T-helper 2 cell treated with Interferon-gamma antibody and Interleukin-4, amounts not matched to agents 5 μg/mL and 100 μg/mL, for 36 hours (primary cell): Measurements from ENCODE around the gene KIAA1328.
"Not testable (repeated sequence)": the region's sequence is repeated elsewhere in the genome, so short reads cannot be mapped to it uniquely, and the experiment has no call there.

ENCODE experiments used
- DNase-seq: peaks from one replicate; pipeline ENCODE4 v3.0.0; 2021; ENCODE audit warnings: low spot score
- H3K27ac Mint-ChIP-seq: one replicate; pipeline ENCODE4 v1.8.0; 2021; ENCODE audit warnings: mild to moderate bottlenecking, mixed read lengths
- H3K27me3 Mint-ChIP-seq: one replicate; pipeline ENCODE4 v1.8.0; 2021; ENCODE audit warnings: low read depth, mixed read lengths
- H3K36me3 Mint-ChIP-seq: one replicate; pipeline ENCODE4 v1.8.0; 2021; ENCODE audit warnings: low read depth, mixed read lengths
- H3K4me1 Mint-ChIP-seq: one replicate; pipeline ENCODE4 v1.8.0; 2021; ENCODE audit warnings: low read depth, mixed read lengths
- H3K4me3 Mint-ChIP-seq: one replicate; pipeline ENCODE4 v1.8.0; 2022; ENCODE audit warnings: mild to moderate bottlenecking, moderate library complexity, mixed read lengths
- H3K9me3 Mint-ChIP-seq: one replicate; pipeline ENCODE4 v1.8.0; 2021; ENCODE audit warnings: mixed read lengths

The KIAA1328 gene

DNA sequence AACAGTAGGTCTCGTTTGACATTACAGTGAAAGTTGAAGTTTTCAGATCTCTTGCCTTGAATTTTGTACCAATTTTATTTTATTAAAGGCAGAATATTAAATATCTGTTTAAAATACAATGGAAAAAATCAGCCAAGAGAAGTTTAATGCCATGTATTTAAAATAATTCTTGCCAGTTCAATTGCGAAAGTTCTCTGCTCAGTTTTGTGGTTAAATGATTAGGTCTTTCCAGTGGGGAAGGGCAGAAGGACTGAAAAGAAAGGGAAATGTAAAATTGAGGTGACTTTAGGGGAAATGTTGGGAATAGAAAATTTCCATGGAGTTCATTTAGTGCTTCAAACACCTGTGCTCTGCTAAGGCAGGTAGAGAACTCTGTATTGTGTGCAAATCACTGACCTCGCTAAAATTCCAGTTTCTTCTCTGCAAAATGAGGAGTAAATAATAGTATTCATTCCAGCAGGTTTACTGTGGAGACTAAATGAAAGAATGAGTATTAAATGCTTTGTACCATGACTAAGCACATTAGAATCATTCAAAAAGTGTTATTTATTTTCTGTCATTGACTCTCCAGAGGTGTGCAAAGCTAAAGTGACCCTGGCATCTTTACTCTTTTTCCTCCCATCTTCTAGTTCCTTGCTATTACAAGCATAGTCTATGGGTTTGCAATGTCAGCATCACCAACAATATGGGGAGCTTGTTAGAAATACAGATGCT is 74.4 kb downstream of the KIAA1328 start:
- Mint-ChIP-seq H3K4me3 (no peak overlapping the region), H3K27me3 (no peaks in the 10 kb centered on the region), H3K9me3 (peaks cover 10% of the 10 kb centered on the region), H3K27ac (no peak overlapping the region), H3K4me1 (no peaks in the 10 kb centered on the region), H3K36me3 (peaks cover 5% of the 10 kb centered on the region)
- no peak for DNase-seq

DNA sequence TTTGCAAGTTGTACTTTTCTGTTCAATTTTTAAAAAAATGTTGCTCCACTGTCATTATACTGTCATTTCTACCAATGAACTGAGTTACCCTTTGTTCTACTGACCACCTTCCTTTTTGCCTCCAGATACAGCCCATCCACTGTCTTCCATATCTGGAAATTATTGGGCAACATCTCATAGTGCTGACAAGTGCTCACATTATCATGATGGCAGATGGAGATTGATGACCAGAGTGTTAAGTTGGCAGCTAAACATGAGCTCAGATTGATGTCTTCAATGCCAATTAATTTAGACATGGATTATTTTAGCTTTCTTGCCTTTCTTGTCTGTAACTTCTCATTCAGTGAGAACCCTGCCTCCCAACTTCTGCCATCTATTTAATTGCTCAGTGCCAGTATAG is 76.6 kb downstream of the KIAA1328 start:
- no peak for DNase-seq
- H3K27me3 Mint-ChIP-seq = no peaks in the 10 kb centered on the region

DNA sequence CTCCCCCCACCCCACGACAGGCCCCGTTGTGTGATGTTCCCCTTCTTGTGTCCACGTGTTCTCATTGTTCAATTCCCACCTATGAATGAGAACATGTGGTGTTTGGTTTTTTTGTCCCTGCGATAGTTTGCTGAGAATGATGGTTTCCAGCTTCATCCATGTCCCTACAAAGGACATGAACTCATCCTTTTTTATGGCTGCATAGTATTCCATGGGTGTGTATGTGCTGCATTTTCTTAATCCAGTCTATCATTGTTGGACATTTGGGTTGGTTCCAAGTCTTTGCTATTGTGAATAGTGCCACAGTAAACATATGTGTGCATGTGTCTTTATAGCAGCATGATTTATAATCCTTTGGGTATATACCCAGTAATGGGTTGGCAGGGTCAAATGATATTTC is 80.4 kb downstream of the KIAA1328 start:
- H3K4me3 Mint-ChIP-seq, H3K27me3 Mint-ChIP-seq, H3K9me3 Mint-ChIP-seq, DNase-seq, H3K27ac Mint-ChIP-seq, H3K36me3 Mint-ChIP-seq: not testable (repeated sequence)
- peaks cover 13% of the 10 kb centered on the region for H3K4me1 Mint-ChIP-seq

More for the DNA sequence above, 76.6 kb downstream of the KIAA1328 start:
- no peak overlapping the region for H3K27ac Mint-ChIP-seq
- no peak overlapping the region for H3K4me3 Mint-ChIP-seq
- H3K4me1 Mint-ChIP-seq = no peaks in the 10 kb centered on the region
- H3K9me3 Mint-ChIP-seq = peaks cover 3% of the 10 kb centered on the region
- no peaks in the 10 kb centered on the region for H3K36me3 Mint-ChIP-seq

DNA sequence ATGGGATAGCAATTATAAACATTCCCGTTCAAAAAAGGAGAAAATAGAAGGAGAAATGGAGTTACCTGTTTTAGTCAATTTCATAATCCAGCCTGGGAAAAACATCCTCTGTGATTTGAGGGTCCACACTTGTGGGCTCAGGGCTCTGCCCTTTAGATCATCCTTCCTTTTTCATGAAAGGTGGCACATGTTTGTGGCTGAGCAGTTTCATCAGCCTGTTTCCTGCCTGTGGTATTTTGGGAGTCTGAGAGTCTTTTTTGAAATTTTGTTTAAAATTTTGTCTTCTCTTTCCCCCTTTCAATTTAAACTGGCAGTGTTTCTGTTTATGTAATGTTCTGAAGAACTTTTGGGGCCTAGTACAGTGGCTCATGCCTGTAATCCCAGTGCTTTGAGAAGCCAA is 84.0 kb downstream of the KIAA1328 start:
- Mint-ChIP-seq H3K9me3 (peaks cover 3% of the 10 kb centered on the region), H3K36me3 (peaks cover 2% of the 10 kb centered on the region), H3K4me1 (peaks cover 13% of the 10 kb centered on the region), H3K27me3 (no peaks in the 10 kb centered on the region), H3K4me3 (no peak overlapping the region), H3K27ac (no peak overlapping the region)
- DNase-seq = no peak

DNA sequence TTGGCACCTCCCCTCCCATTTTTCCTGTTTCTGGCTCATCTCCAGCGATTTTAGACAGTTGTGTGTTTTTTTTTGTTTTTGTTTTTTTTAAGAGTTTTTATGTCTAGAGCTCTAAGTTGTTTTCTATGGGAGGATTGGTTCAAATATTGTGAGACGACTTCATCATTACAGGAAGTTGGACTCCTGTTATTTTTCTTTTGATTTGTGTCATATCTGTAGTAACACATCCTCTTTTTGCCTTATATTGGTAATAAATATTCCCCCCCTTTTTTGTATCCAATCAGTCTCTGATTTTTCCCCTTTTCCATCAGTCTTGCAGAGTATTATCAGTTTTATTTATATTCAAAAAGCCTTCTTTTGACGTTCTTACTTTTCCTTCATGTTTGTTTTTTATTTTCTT is 89.0 kb downstream of the KIAA1328 start:
- H3K9me3 Mint-ChIP-seq = peaks cover 4% of the 10 kb centered on the region
- no peak for DNase-seq
- peaks cover 9% of the 10 kb centered on the region for H3K4me1 Mint-ChIP-seq
- H3K4me3 Mint-ChIP-seq = no peak overlapping the region
- no peaks in the 10 kb centered on the region for H3K27me3 Mint-ChIP-seq
- H3K36me3 Mint-ChIP-seq = peaks cover 2% of the 10 kb centered on the region
- H3K27ac Mint-ChIP-seq = no peak overlapping the region

DNA sequence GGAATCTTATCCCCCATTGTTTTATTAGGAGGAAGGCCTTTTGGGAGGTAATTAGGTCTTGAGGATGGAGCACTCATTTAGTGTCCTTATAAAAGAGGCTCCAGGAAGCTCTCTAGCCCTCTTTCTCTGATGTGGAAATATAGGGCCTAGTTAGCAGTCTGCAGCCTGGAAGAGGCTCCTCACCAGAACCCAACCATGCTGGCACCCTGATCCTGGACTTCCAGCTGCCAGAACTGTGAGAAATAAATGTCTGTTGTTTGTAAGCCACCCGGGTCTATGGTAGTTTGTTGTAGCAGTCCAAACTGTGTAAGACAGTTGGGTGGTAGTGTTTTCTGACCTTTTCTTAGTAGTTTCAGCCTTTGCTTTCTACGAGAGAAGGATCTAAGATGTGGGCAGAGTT is 100.7 kb downstream of the KIAA1328 start:
- Mint-ChIP-seq H3K4me3 (no peak overlapping the region), H3K9me3 (no peaks in the 10 kb centered on the region), H3K27ac (no peak overlapping the region), H3K36me3 (no peaks in the 10 kb centered on the region), H3K27me3 (no peaks in the 10 kb centered on the region), H3K4me1 (no peaks in the 10 kb centered on the region)
- no peak for DNase-seq

DNA sequence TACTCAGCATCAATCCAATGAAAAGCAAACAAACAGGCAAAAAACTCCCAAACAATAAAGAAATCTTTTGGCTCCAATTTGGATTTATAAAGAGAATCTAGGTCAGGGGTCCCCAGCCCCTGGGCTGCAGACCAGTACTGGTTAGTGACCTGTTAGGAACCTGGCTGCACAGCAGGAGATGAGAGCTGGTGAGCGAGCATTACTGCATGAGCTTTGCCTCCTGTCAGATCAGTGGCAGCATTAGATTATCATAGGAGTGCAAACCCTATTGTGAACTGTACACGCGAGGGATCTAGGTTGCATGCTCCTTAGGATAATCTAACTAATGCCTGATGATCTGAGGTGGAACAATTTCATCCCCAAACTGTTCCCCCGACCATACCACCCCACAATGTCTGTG is 102.2 kb downstream of the KIAA1328 start:
- no peak overlapping the region for H3K4me3 Mint-ChIP-seq
- no peak for DNase-seq
- H3K36me3 Mint-ChIP-seq = no peaks in the 10 kb centered on the region
- no peaks in the 10 kb centered on the region for H3K4me1 Mint-ChIP-seq
- no peaks in the 10 kb centered on the region for H3K9me3 Mint-ChIP-seq
- no peaks in the 10 kb centered on the region for H3K27me3 Mint-ChIP-seq
- no peak overlapping the region for H3K27ac Mint-ChIP-seq

DNA sequence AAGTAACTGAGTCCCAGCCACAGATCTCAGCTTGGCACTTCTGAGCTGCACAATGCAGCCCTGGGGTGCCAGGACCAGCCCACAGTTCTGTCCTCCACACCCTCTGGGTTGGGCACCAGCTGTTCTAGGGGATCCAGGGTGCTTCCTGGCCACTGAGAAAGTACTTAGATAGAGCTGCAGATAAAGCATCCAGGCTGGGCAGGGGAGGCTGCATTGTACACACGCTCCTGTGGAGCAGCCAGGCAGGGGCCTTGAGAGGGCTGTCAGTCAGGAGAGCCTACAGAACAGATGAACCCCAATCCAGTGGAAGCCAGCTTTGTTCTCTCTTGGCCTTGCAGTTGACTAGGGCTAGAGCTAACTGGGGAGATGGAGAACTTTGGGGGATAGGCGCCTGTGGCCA is 104.6 kb downstream of the KIAA1328 start:
- Mint-ChIP-seq H3K9me3 (peaks cover 12% of the 10 kb centered on the region), H3K4me1 (no peaks in the 10 kb centered on the region), H3K36me3 (no peaks in the 10 kb centered on the region), H3K27me3 (no peaks in the 10 kb centered on the region), H3K4me3 (no peak overlapping the region), H3K27ac (no peak overlapping the region)
- no peak for DNase-seq

DNA sequence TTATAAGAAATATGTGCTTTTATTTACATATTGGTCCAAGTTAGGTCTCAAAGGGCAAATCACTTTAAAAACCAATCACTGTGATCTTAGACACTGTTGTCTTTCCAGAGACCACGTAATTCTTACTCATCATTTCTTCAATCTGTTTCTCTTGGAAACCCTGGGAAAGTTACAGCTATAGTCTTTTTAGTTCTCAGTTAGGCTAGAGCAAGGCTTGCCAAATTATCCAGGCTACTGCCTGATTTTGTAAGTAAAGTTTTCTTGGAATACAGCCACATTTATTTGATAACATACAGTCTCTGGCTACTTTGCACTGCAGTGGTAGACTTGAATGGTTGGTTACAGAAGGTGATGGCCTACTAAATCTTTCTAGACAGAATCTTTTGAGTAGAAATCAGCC is 106.0 kb downstream of the KIAA1328 start:
- Mint-ChIP-seq H3K4me3 (no peak overlapping the region), H3K36me3 (no peaks in the 10 kb centered on the region), H3K9me3 (peaks cover 18% of the 10 kb centered on the region), H3K27me3 (no peaks in the 10 kb centered on the region), H3K27ac (no peak overlapping the region), H3K4me1 (no peaks in the 10 kb centered on the region)
- no peak for DNase-seq

DNA sequence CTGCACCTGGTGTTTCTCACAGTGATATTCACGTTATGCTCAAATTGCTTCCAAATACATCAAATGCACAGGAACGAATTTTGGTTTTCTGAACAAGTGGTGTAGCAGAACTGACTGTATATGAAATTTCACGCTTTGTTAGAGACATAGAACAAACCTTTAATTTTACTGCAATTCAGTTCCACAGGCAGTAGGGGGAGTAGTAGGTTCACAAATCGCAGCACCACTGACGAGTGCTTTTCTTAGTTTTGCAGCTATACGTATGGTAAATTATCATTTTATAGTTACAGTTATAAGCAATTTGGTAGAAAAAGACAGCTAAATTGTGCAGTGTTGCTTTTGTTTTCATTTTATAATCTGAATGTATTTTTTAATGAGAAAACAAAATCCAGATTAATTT is 113.3 kb downstream of the KIAA1328 start:
- Mint-ChIP-seq H3K36me3 (no peaks in the 10 kb centered on the region), H3K27me3 (no peaks in the 10 kb centered on the region), H3K4me3 (no peak overlapping the region), H3K4me1 (no peaks in the 10 kb centered on the region), H3K27ac (no peak overlapping the region), H3K9me3 (peaks cover 14% of the 10 kb centered on the region)
- no peak for DNase-seq

DNA sequence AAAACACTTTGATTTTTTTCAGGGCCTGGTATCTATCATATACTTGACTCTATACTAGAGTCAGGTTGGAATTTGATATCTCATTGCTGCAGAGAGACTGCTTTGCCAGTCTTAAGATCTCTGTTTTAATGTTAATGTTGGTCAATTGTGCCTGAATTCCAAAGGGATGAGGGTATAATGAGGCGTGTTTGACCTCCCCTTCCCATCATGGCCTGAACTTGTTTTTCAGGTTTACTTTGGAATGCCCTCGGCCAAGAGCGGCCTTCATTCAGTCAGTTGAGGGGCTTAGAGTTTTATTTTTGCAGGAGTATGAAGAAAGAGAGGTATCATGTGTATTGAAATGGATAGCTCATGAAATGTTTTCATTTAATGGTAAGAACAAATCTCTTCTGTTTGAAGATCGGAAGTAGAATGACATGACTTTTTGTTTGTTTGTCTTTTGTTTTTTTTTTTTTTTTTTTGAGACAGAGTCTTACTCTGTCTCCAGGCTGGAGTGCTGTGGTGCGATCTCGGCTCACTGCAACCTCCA is 119.0 kb downstream of the KIAA1328 start:
- Mint-ChIP-seq H3K4me3 (no peak overlapping the region), H3K36me3 (no peaks in the 10 kb centered on the region), H3K4me1 (no peaks in the 10 kb centered on the region), H3K9me3 (no peaks in the 10 kb centered on the region), H3K27ac (no peak overlapping the region), H3K27me3 (no peaks in the 10 kb centered on the region)
- no peak for DNase-seq

DNA sequence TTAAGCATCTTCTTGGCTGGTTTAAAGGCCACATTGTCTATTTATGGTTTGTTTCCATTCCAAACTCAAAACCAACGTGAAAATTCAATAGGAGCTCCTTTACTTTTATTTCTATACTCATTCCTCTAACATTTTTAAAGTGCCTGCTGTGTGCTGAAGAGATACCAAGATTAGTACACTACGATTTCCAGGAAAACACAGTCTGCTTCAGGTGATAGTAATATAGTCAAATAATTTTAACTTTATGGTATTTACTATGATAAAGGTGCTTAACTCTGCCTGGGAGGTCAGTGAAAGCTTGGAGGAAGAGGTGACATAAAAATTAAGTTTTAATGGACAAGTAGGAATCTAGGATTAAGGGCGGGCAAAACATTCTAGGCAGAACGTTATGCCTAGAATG is 121.4 kb downstream of the KIAA1328 start:
- no peak for DNase-seq
- Mint-ChIP-seq H3K27ac (no peak overlapping the region), H3K36me3 (no peaks in the 10 kb centered on the region), H3K4me3 (no peak overlapping the region), H3K9me3 (no peaks in the 10 kb centered on the region), H3K27me3 (no peaks in the 10 kb centered on the region), H3K4me1 (no peaks in the 10 kb centered on the region)

DNA sequence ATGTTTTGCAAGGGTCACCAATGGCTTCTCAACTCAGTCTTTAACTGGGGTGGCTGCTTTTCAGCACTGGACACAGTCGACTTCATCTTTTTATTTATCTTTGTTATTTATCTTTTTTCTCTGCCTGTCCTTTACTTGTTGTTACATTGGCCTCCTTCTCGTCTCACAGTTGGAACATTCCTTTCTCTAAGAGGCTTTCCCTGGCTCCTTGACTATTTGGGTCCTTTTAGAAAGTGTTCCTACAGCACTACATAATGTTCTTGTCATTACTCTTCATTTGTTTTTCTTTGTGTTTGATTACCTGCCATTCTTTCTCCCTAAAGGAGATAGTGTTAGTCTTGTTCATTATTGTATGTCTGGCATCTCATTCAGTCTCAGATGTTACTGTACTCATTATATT is 122.0 kb downstream of the KIAA1328 start:
- Mint-ChIP-seq H3K4me1 (no peaks in the 10 kb centered on the region), H3K36me3 (no peaks in the 10 kb centered on the region), H3K27me3 (no peaks in the 10 kb centered on the region), H3K27ac (no peak overlapping the region), H3K9me3 (no peaks in the 10 kb centered on the region), H3K4me3 (no peak overlapping the region)
- DNase-seq = no peak

DNA sequence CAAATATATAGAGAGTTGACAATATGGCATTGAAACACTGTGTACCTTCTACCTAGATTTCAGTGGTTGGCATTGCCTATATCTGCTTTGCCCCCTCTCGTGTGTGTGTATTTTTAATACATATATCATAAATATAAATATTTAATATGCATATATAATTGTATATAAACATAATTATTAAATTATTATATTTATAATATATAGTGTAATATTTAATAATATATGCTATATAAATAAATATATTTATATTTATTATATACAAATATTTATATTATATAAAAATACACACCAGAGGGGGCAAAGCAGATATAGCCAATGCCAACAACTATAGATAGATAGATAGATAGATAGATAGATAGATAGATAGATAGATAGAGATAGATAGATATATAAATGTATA is 124.1 kb downstream of the KIAA1328 start:
- Mint-ChIP-seq H3K4me3 (no peak overlapping the region), H3K9me3 (no peaks in the 10 kb centered on the region), H3K27ac (no peak overlapping the region), H3K27me3 (no peaks in the 10 kb centered on the region), H3K36me3 (peaks cover 1% of the 10 kb centered on the region), H3K4me1 (no peaks in the 10 kb centered on the region)
- DNase-seq = no peak

DNA sequence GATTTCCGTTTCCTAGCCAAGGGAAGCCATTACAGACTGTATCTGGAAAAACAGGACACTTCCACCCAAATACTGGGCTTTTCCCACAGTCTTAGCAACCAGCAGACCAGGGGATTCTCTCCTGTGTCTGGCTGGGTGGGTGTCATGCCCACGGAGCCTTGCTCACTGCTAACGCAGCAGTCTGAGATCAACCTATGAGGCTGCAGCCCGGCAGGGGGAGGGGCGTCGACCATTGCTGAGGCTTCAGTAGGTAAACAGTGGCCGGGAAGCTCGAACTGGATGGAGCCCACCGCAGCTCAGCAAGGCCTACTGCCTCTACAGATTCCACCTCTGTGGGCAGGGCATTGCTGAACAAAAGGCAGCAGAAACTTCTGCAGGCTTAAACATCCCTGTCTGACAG is 131.1 kb downstream of the KIAA1328 start:
- H3K36me3 Mint-ChIP-seq = peaks cover 7% of the 10 kb centered on the region
- no peak overlapping the region for H3K27ac Mint-ChIP-seq
- no peak overlapping the region for H3K4me3 Mint-ChIP-seq
- no peak for DNase-seq
- H3K4me1 Mint-ChIP-seq = no peaks in the 10 kb centered on the region
- H3K27me3 Mint-ChIP-seq = no peaks in the 10 kb centered on the region
- H3K9me3 Mint-ChIP-seq = no peaks in the 10 kb centered on the region
